GM12892 (cell line): ENCODE measurements around the gene ACOT8.

Source experiments
- POLR2A ChIP-seq: IDR thresholded peaks from 2 replicates; pipeline ENCODE4 v1.6.1; 2011; ENCODE audit warnings: low read depth, low read length, control low read depth
- POLR2AphosphoS5 ChIP-seq: IDR thresholded peaks from 2 replicates; pipeline ENCODE4 v1.6.1; 2011; ENCODE audit warnings: low read depth, low read length, control low read depth

- no peak for TF ChIP-seq POLR2A
- no peak for TF ChIP-seq POLR2AphosphoS5
Observed at GRCh38 chr20:45867136-45867818, 10.1 kb upstream of the ACOT8 start.
